GM18498 (cell line): ENCODE data around the gene METTL2B.
A peak's percentile ranks its signal among the peaks of the same experiment; 100 is the strongest.
"Not testable (repeated sequence)": the region's sequence is repeated elsewhere in the genome, so short reads cannot be mapped to it uniquely, and the experiment has no call there.

Experiments
- ATAC-seq: cut with Tn5 transposase; IDR thresholded peaks from one replicate; pipeline ENCODE4 v1.9.1; 2021; ENCODE audit warnings: mild to moderate bottlenecking, moderate library complexity; ENCODE audit not compliant: unreplicated experiment

The METTL2B gene

DNA sequence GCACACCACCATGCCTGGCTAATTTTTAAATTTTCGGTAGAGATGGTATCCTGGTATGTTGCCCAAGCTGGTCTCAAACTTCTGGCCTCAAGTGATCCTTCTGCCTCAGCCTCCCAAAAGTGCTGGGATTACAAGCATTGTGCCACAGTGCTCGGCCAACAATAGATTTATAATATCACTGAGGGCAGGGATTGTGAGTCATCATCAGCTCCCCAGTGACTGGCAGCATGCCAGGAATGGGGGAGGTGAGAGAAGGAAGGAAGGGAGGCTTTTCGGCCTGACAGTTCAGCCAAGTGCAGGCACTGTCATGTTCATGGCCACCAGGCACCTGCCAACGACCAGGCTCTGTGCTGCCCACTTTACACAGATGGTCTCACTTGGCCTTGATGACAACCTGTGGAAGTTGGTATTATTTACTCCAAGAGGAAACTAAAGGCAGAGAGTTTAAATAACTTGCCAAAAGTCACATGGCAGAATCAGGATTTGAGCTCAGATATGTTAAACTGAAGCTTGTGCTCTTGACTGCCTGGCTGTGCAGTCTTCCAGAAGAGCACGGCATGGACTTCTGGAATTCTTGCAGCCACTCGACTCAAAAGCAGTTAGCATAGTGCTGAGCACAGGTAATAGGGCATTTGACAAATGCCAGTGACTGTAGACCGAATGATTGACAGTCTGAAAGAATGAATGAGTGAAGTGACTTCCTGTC, 46.8 kb downstream of the METTL2B start:
- ATAC-seq: not testable (repeated sequence)

DNA sequence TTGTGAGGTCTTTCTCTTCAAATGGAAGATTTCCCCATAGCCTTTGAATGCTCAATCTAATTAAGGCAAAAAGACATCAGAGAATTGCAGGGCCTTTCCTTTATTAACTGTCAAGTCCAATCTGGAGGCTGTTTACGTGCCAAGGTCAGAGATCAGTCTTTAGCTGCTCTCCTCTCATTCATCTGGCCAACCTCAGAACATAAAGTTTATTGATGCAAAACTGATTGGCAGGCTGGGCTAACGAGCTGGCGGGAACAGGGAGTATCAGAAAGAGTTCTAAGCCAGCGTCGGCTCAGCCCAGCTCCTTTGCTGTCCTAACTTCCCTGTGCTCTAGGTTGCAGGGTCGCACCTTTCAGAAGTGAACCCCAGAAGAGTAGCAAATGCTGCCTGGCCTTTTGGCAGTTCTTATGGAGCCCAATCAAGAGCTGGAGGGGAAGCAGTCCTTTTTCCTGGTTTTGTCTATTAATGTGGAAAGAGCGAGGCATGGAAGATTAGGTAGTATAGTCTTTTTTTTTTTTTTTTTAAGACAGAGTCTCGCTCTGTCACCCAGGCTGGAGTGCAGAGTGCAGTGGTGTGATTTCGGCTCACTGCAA, 47.5 kb downstream of the METTL2B start:
- not testable (repeated sequence) for ATAC-seq

DNA sequence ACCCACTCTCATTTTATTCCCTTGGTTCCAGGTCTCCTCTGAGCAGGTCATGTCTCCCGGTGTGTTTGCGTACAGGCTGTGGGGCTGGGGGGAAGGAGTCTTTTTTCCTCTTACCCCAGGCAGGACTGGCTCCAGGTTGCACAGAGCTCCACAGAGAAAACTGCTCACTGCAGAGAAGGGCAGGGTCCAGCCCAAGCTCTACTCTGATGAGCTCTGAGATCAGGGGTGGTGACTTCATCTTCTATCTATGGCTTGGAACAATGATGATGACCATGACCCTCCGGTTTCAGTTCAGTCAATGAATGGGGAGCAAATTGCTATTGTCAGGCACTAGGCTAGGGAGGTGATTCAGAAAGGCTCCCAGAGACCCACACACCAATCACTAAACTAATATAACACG, 49.0 kb downstream of the METTL2B start:
- not testable (repeated sequence) for ATAC-seq

DNA sequence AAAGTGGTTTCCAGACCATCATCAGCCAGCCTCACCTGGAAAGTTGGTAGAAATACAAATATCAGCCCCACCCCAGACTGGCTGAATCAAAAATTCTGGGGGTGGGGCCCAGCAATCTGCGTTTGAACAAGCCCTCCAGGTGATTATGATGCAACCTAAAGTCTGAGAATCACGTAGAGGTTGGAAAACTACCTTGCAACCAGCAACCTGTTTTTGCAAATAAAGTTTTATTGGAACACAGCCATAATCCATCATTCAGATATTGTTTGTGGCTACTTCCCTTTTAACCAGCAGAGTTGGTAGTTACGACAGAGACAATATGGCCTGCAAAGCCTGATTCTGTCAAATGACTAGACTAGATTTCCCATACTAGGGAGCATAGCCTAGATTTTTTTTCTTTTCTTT, 49.5 kb downstream of the METTL2B start:
- ATAC-seq: not testable (repeated sequence)

DNA sequence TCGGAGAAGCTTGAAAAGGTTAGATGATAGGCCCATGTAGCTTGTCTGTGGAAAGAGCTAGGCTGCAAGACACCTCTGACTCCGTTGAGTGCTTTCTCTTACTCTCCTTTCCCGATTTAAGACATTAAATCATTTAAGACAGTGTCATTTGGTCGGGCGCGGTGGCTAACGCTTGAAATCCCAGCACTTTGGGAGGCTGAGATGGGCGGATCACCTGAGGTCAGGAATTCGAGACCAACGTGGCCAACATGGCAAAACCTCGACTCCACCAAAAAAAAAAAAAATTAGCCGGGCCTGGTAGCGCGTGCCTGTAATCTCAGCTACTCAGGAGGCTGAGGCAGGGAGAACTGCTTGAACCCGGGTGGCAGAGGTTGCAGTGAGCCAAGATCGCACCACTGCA, 52.6 kb downstream of the METTL2B start:
- ATAC-seq: not testable (repeated sequence)

DNA sequence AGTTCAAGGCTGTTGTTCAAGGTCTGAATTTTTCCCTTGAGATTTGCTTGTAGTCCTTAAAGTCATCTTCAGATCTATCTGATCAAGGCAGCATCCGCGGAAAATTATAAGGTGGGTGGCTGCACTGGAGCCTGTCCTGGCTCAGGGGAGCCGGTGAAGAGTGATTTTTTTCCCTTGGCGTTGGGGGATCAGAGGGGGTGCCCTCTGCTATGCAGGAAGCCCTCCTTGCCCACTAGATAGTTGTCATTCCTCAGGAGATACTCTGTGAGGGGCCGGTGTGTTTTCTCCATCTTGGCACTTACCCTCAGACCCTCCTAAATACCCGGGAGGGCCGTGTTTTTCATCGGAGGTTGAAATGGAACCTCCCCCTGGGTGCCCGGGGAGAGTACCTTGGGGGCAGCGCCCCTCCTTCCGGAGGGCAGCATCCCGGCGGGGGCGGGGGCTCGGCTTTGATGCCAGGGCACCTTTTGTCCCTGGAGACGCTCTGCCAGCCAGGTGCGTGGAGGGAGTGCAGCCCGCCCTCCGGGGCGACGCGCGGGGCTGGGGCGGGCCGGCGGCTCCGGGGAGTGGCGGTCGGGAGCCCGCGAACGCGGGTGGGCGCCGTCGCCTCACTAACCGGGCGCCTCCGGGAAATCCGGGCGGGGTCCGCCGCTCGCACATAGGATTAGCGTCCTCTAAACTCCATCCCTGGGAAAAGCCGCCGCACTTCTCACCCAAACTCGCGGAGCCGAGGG, 53.7 kb downstream of the METTL2B start:
- peak; percentile 22 for ATAC-seq

DNA sequence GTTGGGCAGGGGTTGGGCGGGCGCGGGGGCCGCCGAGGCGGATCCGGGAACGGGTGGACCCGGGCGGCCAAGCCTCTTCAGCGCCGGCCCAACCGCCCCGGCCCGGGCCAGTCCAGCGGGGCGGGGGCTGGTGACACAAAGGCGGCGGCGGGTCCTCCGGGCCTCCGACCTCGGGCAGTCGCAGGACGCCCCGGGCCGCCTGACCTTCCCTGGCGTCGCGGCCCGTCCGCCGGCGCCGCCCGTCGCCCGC, 54.2 kb downstream of the METTL2B start:
- no peak for ATAC-seq

DNA sequence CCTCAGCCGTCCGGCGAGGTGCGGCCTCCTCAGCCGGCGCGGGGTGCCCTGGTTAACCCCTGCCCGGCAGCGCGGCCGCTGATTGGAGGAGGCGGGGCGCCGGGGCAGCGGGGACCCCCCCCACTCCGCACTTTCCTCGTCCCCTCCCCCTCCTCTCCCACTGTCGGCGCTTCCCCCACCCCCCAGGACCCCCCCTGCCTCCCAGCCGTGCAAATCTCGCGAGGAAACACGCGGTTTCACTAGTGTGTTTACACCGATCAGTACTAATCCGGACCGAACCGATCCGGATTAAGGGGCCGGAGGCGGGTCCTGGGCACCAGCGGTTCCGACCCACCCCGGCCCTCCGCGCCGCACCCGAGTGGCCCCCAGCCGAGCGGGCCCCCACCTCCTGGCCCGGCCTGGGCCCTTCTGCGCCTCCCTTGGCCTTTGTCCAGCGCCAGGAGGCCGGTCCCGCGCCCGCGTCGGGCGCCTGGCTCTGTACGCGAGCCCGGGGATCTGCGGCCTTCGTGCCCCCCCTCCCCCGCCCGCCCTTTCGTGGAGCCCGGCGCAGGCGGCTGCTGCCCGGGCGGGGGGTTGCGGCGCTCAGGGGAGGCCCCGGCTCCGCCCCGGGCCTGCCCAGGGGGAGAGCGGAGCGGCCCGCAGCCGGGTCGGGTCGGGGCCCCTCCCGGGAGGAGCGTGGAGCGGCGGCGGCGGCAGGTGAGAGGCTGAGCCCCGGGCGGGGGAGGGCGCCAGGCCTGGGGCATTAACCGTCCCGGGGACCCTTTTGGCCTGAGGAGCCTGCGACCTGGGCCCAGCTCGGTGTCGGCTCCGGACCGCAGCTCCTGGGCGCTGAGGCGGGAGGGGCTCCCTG, 54.8 kb downstream of the METTL2B start:
- ATAC-seq: peak; percentile 69

DNA sequence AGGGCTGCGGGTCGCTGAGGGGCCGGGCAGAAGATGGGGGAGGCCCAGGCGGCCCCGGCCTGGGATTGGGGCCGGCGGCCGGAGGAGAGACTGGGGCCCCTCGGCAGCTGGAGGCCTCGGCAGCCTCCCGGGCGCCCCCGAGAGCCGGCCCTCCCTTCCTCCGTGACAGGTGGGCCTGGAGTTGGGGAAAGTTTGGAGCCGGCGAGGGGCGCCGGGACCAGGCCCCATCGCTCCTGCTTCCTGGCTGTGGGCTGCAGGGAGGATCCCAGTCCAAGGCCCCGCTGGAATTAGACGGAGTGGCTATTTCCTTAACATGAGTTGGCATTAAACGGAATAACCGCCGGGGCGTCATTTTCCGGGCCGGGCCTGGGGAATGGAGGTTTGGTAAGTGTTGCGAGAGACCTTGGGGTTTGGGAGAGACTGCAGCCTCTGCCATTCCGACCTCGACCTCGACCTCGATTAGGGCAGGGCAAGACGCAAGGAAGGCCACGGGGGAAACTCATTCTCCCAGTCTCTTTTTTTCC, 55.5 kb downstream of the METTL2B start:
- not testable (repeated sequence) for ATAC-seq

DNA sequence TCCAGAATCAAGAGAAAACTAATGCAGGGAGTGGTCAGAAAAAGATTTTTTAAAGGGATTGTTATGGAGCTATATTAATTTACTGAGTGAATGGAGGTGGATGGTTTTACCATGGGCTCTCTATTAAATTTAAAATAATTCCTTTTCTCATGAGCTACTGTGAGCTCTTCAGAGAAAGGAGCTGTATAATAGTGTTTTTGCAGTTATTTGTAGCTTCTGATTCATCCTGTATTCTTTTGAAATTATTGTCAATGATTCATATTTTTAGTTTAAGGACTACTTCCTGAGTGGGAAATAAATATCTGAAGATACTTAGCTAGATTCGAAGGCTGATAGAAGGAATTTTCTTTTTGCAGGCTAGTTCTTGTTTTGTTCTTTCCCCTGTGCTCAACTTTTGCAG, 56.4 kb downstream of the METTL2B start:
- not testable (repeated sequence) for ATAC-seq

DNA sequence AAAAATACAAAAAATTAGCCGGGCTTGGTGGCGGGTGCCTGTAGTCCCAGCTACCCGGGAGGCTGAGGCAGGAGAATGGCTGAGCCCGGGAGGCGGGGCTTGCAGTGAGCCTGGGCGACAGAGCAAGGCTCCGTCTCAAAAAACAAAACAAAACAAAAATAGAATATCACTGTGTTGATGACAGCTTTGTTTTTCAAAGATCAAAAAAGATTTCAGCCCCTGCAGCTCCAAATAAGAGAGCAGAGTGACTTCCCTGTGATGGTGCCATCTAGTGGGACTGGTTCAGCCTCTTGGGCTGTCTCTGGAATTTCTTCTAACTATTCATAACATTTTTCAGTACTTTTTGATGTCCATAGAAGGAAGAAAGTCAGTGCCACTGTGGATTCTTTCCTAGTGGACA, 60.9 kb downstream of the METTL2B start:
- ATAC-seq: not testable (repeated sequence)

DNA sequence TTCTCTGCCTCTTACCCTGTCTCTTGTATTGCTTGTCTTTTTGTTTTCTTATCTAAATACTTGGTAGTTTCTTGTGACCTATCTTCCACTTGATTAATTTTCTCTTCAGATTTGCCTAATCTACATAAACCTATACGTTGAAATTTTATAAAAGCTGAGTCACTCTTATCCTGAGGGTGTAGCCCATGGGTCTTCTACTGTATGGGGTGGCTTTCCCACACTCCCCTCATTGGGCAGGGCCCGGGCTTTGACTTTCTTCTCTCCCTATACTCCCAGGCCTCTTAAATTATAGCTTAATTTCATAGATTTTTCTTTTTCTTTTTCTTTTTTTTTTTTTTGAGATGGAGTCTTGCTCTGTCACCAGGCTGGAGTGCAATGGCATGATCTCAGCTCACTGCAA, 66.0 kb downstream of the METTL2B start:
- ATAC-seq: not testable (repeated sequence)

DNA sequence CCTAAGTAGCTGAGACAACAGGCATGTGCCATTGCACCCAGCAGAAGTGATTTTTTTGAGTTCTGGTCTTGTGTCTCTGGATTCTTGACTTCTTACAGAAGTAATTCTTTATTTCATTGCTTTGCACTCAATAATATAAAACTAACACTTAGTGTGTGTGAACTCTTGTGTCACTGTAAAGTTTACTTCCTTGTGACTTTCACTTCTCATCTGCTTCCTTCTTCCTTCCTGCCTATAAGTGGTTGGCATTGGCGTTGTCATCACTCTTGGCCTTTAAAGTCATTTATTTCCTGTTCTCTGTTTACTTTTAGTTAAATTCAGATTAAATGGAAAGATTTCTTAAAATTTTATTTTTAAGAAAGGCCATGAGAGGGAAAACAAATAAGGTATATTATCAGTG, 66.8 kb downstream of the METTL2B start:
- not testable (repeated sequence) for ATAC-seq

DNA sequence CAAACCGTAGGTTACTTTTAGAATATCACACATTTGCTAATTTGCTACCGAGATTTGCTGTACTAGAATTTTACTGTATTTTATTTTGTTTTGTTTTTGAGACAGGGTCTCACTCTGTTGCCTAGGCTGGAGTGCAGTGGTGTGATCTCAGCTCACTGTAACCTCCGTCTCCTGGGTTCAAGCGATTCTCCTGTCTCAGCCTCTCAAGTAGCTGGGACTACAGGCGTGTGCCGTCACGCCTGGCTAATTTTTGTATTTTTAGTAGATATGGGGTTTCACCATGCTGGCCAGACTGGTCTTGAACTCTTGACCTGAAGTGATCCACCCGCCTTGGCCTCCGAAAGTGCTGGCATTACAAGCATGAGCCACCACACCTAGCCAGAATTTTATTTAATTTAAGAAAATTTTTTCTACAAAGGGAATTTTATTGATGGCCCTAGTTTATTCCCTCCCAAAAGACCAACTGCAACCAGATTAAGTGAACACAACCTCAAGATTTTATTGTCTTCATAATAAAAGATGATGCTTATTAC, 69.8 kb downstream of the METTL2B start:
- ATAC-seq: not testable (repeated sequence)

DNA sequence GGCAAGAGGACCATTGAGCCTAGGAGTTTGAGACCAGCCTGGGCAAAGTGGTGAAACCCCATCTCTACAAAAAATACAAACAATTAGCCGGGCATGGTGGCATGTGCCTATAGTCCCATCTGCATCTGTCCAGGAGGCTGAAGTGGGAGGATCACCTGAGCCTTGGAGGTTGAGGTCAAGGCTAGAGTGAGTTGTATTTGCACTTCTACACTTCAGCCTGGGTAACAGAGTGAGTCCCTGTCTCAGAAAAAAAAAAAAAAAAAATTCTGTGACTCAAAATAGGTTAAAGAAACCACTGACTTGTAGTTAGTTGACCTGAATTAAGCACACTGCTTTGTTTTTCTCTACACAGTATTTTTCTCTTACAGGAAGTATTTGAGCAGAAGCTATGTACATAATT, 74.4 kb downstream of the METTL2B start:
- no peak for ATAC-seq

DNA sequence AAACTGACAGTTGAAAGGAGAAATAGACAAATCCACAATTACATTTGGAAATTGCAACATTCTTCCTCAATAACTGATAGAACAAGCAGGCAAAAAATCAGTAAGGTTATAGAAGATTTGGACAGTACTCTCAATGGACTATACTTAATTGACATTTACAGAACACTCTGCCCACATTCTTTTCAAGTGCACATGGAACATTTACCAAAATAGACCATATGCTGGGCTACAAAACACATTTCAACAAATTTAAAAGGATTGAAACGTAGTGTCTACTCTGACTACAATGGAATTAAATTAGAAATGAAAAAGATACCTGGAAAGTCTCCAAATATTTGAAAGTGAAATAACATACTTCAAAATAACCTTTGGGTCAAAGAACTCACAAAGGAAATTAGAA, 77.8 kb downstream of the METTL2B start:
- not testable (repeated sequence) for ATAC-seq
